ENCODE measurements around the gene POLE3.
"Not testable (repeated sequence)": the region's sequence is repeated elsewhere in the genome, so short reads cannot be mapped to it uniquely, and the experiment has no call there.

Gene POLE3

DNA sequence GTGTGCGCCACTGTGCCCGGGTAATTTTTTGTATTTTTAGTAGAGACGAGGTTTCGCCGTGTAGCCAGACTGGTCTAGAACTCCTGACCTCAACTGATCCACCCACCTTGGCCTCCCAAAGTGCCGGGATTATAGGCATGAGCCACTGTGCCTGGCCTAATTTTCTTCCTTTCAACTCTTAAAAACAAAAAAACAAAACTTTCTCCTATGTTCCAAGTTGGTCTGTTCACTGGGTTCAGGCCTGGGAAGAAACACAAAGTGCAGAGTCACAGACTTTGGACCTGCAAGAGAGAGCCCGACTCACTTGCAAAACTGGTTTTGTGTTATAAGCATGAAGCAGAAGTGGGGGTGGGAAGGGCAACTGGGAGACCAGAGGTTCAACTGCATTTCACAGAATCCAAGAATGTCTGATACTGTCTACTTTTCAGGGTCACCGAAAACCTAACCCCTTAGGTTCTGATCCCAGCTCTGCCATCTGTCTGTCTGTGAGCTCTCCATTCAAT is 28.5 kb downstream of the POLE3 start:
- Histone ChIP-seq H4K20me1 (ENCODE audit: insufficient read depth, low read length, poor library complexity, severe bottlenecking) (no peaks in the 10 kb centered on the region), H3F3A (ENCODE audit: low read depth) (no peaks in the 10 kb centered on the region), H3K4me2 (ENCODE audit: low read depth, low read length, poor library complexity, severe bottlenecking) (no peak overlapping the region), H3K4me3 (ENCODE audit: low read length, poor library complexity, severe bottlenecking) (no peak overlapping the region), H3K9ac (ENCODE audit: low read depth, low read length, poor library complexity, severe bottlenecking) (no peak overlapping the region), H3K9me2 (replicated peaks; ENCODE audit: low read depth, low read length) (no peaks in the 10 kb centered on the region), H3K27me3 (ENCODE audit: insufficient read depth, low read length, poor library complexity, severe bottlenecking) (no peaks in the 10 kb centered on the region), H2AFZ (ENCODE audit: low read length) (no peak overlapping the region), H3K36me3 (ENCODE audit: insufficient read depth, low read length) (no peaks in the 10 kb centered on the region; the same call in 1 of the 2 replicates), H3K79me2 (ENCODE audit: insufficient read depth, low read length) (no peaks in the 10 kb centered on the region), H3K9me3 (ENCODE audit: insufficient read depth, low read depth, low read length) (no peaks in the 10 kb centered on the region), H3K4me1 (ENCODE audit: insufficient read depth, low read length, poor library complexity, severe bottlenecking) (no peaks in the 10 kb centered on the region)
- no peak for TF ChIP-seq EZH2phosphoT487 (IDR thresholded peaks at IDR 0.05; ENCODE audit: borderline replicate concordance)
- TF ChIP-seq, protein P1, sequence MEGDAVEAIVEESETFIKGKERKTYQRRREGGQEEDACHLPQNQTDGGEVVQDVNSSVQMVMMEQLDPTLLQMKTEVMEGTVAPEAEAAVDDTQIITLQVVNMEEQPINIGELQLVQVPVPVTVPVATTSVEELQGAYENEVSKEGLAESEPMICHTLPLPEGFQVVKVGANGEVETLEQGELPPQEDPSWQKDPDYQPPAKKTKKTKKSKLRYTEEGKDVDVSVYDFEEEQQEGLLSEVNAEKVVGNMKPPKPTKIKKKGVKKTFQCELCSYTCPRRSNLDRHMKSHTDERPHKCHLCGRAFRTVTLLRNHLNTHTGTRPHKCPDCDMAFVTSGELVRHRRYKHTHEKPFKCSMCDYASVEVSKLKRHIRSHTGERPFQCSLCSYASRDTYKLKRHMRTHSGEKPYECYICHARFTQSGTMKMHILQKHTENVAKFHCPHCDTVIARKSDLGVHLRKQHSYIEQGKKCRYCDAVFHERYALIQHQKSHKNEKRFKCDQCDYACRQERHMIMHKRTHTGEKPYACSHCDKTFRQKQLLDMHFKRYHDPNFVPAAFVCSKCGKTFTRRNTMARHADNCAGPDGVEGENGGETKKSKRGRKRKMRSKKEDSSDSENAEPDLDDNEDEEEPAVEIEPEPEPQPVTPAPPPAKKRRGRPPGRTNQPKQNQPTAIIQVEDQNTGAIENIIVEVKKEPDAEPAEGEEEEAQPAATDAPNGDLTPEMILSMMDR (conservative IDR thresholded peaks at IDR 0.05; ENCODE audit: low read length): no peak

DNA sequence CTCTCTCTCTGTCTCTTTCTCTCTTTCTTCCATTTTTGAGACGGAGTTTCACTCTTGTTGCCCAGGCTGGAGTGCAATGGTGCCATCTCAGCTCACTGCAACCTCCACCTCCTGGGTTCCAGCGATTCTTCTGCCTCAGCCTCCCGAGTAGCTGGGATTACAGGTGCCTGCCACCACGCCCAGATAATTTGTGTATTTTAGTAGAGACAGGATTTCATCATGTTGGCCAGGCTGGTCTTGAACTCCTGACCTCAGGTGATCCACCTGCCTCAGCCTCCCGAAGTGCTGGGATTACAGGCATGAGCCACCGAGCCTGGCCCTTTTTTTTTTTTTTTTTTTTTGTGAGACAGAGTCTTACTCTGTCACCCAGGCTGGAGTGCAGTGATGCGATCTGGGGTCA is 29.0 kb downstream of the POLE3 start:
- H3K9ac ChIP-seq (ENCODE audit: low read depth, low read length, poor library complexity, severe bottlenecking); H3K36me3 ChIP-seq (ENCODE audit: insufficient read depth, low read length); H2AFZ ChIP-seq (ENCODE audit: low read length); H3K27me3 ChIP-seq (ENCODE audit: insufficient read depth, low read length, poor library complexity, severe bottlenecking); H3K4me2 ChIP-seq (ENCODE audit: low read depth, low read length, poor library complexity, severe bottlenecking); H3K4me1 ChIP-seq (ENCODE audit: insufficient read depth, low read length, poor library complexity, severe bottlenecking); H4K20me1 ChIP-seq (ENCODE audit: insufficient read depth, low read length, poor library complexity, severe bottlenecking); H3K9me3 ChIP-seq (ENCODE audit: insufficient read depth, low read depth, low read length); H3K9me2 ChIP-seq (replicated peaks; ENCODE audit: low read depth, low read length); H3K79me2 ChIP-seq (ENCODE audit: insufficient read depth, low read length); H3F3A ChIP-seq (ENCODE audit: low read depth); H3K4me3 ChIP-seq (ENCODE audit: low read length, poor library complexity, severe bottlenecking): not testable (repeated sequence)

DNA sequence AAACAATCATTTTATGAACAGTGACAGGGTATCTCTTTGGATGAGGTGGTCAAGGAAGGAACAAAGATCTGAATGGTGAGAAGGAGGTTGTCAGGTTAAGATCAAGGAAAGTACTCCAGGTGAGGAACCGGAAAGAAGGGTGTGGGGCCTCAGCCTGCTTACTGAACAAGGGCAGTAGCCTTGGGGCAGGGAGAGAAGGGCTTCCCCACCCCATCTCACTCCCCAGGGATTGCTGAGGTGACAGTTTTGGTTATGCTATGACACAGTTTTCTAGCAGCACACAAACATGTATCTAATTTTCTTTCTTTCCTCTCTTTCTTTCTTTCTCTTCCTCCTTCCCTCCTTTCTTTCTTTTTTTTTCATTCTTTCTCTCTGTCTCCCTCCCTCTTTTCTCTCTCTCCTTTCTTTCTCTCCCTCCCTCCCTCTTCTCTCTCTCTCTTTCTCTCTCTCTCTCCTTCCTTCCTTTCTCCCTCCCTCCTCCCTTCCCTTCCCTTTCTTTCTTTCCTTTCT is 29.6 kb downstream of the POLE3 start:
- no peaks in the 10 kb centered on the region for H3F3A ChIP-seq (ENCODE audit: low read depth)
- H3K4me2 ChIP-seq (ENCODE audit: low read depth, low read length, poor library complexity, severe bottlenecking): no peak overlapping the region
- no peak overlapping the region for H3K4me3 ChIP-seq (ENCODE audit: low read length, poor library complexity, severe bottlenecking)
- H3K9ac ChIP-seq (ENCODE audit: low read depth, low read length, poor library complexity, severe bottlenecking): no peak overlapping the region
- H3K4me1 ChIP-seq (ENCODE audit: insufficient read depth, low read length, poor library complexity, severe bottlenecking): no peaks in the 10 kb centered on the region
- H4K20me1 ChIP-seq (ENCODE audit: insufficient read depth, low read length, poor library complexity, severe bottlenecking): no peaks in the 10 kb centered on the region
- peaks cover 8% of the 10 kb centered on the region for H3K79me2 ChIP-seq (ENCODE audit: insufficient read depth, low read length)
- no peak for TF ChIP-seq EZH2phosphoT487 (IDR thresholded peaks at IDR 0.05; ENCODE audit: borderline replicate concordance)
- TF ChIP-seq, protein P1 (conservative IDR thresholded peaks at IDR 0.05; ENCODE audit: low read length): no peak
- no peak overlapping the region for H2AFZ ChIP-seq (ENCODE audit: low read length)
- H3K27me3 ChIP-seq (ENCODE audit: insufficient read depth, low read length, poor library complexity, severe bottlenecking): no peaks in the 10 kb centered on the region
- no peaks in the 10 kb centered on the region for H3K9me3 ChIP-seq (ENCODE audit: insufficient read depth, low read depth, low read length)
- no peaks in the 10 kb centered on the region for H3K9me2 ChIP-seq (replicated peaks; ENCODE audit: low read depth, low read length)
- H3K36me3 ChIP-seq (ENCODE audit: insufficient read depth, low read length): no peaks in the 10 kb centered on the region

DNA sequence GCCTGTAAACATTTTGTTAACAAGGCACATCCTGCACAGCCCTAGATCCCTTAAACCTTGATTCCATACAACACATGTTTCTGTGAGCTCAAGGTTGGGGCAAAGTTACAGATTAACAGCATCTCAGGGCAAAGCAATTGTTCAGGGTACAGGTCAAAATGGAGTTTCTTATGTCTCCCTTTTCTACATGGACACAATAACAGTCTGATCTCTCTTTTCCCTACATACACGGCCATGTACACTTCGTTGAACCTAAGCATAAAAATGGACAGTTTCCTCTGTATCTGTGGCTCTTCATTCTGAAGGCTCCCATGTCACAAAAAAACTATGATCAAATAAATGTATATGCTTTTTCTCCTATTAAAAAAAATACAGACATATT is 30.7 kb downstream of the POLE3 start:
- H3K79me2 ChIP-seq (ENCODE audit: insufficient read depth, low read length): peaks cover 15% of the 10 kb centered on the region
- H3K4me1 ChIP-seq (ENCODE audit: insufficient read depth, low read length, poor library complexity, severe bottlenecking); H3K9ac ChIP-seq (ENCODE audit: low read depth, low read length, poor library complexity, severe bottlenecking); H3K9me2 ChIP-seq (replicated peaks; ENCODE audit: low read depth, low read length); H3F3A ChIP-seq (ENCODE audit: low read depth); H2AFZ ChIP-seq (ENCODE audit: low read length); H3K9me3 ChIP-seq (ENCODE audit: insufficient read depth, low read depth, low read length); H3K36me3 ChIP-seq (ENCODE audit: insufficient read depth, low read length); H3K27me3 ChIP-seq (ENCODE audit: insufficient read depth, low read length, poor library complexity, severe bottlenecking); H4K20me1 ChIP-seq (ENCODE audit: insufficient read depth, low read length, poor library complexity, severe bottlenecking); H3K4me3 ChIP-seq (ENCODE audit: low read length, poor library complexity, severe bottlenecking); H3K4me2 ChIP-seq (ENCODE audit: low read depth, low read length, poor library complexity, severe bottlenecking): not testable (repeated sequence)

DNA sequence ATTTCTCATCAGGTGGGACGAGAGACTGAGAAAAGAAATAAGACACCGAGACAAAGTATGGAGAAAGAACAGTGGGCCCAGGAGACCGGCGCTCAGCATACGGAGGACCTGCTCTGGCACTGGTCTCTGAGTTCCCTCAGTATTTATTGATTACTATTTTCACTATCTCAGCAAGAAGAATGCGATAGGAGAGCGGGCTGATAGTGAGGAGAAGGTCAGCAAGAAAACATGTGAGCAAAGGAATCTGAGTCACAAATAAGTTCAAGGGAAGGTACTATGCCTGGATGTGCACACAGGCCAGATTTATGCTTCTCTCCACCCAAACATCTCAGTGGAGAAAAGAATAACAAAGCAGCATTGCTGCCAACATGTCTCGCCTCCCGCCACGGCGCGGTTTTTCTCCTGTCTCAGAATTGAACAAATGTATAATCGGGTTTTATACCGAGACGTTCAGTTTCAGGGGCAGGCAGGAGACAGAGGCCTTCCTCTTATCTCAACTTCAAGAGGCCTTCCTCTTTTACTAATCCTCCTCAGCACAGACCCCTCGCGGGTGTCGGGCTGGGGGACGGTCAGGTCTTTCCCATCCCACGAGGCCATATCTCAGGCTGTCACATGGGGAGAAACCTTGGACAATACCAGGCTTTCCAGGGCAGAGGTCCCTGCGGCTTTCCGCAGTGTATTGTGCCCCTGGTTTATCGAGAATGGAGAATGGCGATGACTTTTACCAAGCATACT is 31.2 kb downstream of the POLE3 start:
- H3K79me2 ChIP-seq (ENCODE audit: insufficient read depth, low read length): peaks cover 15% of the 10 kb centered on the region
- H2AFZ ChIP-seq (ENCODE audit: low read length); H3K4me2 ChIP-seq (ENCODE audit: low read depth, low read length, poor library complexity, severe bottlenecking); H3F3A ChIP-seq (ENCODE audit: low read depth); H3K9ac ChIP-seq (ENCODE audit: low read depth, low read length, poor library complexity, severe bottlenecking); H3K27me3 ChIP-seq (ENCODE audit: insufficient read depth, low read length, poor library complexity, severe bottlenecking); H3K9me2 ChIP-seq (replicated peaks; ENCODE audit: low read depth, low read length); H4K20me1 ChIP-seq (ENCODE audit: insufficient read depth, low read length, poor library complexity, severe bottlenecking); H3K36me3 ChIP-seq (ENCODE audit: insufficient read depth, low read length); H3K4me1 ChIP-seq (ENCODE audit: insufficient read depth, low read length, poor library complexity, severe bottlenecking); H3K4me3 ChIP-seq (ENCODE audit: low read length, poor library complexity, severe bottlenecking); H3K9me3 ChIP-seq (ENCODE audit: insufficient read depth, low read depth, low read length): not testable (repeated sequence)

Data from Loucy (cell line).